Measurements from ENCODE around the gene ATOSB.

The ATOSB gene

DNA sequence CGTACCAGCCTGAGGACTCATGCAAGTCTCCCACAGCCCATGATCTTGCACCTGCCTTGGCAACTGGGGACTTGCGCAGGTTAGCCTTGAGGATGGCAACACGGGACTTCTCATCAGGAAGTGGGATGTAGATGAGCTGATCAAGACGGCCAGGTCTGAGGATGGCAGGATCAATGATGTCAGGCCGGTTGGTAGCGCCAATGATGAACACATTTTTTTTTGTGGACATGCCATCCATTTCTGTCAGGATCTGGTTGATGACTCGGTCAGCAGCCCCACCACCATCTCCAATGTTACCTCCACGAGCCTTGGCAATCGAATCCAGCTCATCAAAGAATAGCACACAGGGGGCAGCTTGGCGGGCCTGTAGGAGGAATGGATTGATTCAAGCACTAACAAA is 56.2 kb downstream of the ATOSB start:
- no peaks in the 10 kb centered on the region for H3K27me3 ChIP-seq (ENCODE audit: control insufficient read depth, low read length)
- no peaks in the 10 kb centered on the region for H3K9me2 ChIP-seq (replicated peaks; ENCODE audit: control insufficient read depth, low read length)
- H4K20me1 ChIP-seq (ENCODE audit: control insufficient read depth, insufficient read depth, low read depth, low read length): no peaks in the 10 kb centered on the region
- no peak overlapping the region for H3K27ac ChIP-seq (ENCODE audit: low read depth, low read length)
- H3K4me1 ChIP-seq (ENCODE audit: control insufficient read depth, low read length): no peaks in the 10 kb centered on the region
- H3K9me3 ChIP-seq (ENCODE audit: control insufficient read depth, insufficient read depth, low read length): no peaks in the 10 kb centered on the region
- TF ChIP-seq CTCF (IDR thresholded peaks at IDR 0.05; ENCODE audit: low read depth, low read length, poor library complexity, severe bottlenecking) (no peak), EZH2phosphoT487 (IDR thresholded peaks at IDR 0.05; ENCODE audit: borderline replicate concordance, low read length) (no peak)
- peaks cover 97% of the 10 kb centered on the region for H3K36me3 ChIP-seq (ENCODE audit: control insufficient read depth, low read length)
- H3K79me2 ChIP-seq (ENCODE audit: control insufficient read depth, low read length): no peaks in the 10 kb centered on the region; the same call in 1 of the 2 replicates
- no peak overlapping the region for H3K4me2 ChIP-seq (ENCODE audit: low read length)
- peaks cover 7% of the 10 kb centered on the region; the same call in 1 of the 2 replicates for H3F3A ChIP-seq (ENCODE audit: control insufficient read depth, insufficient read depth)
- H3K4me3 ChIP-seq (ENCODE audit: low read length): no peak overlapping the region

- Histone ChIP-seq H4K20me1 (ENCODE audit: control insufficient read depth, insufficient read depth, low read depth, low read length) (no peaks in the 10 kb centered on the region), H3K27me3 (ENCODE audit: control insufficient read depth, low read length) (no peaks in the 10 kb centered on the region), H3K36me3 (ENCODE audit: control insufficient read depth, low read length) (peaks cover 77% of the 10 kb centered on the region), H3K79me2 (ENCODE audit: control insufficient read depth, low read length) (no peaks in the 10 kb centered on the region), H3K9me3 (ENCODE audit: control insufficient read depth, insufficient read depth, low read length) (no peaks in the 10 kb centered on the region), H3K4me3 (ENCODE audit: low read length) (no peak overlapping the region), H3F3A (ENCODE audit: control insufficient read depth, insufficient read depth) (peaks cover 7% of the 10 kb centered on the region; the same call in 1 of the 2 replicates), H3K27ac (ENCODE audit: low read depth, low read length) (no peak overlapping the region), H3K4me2 (ENCODE audit: low read length) (no peak overlapping the region), H3K4me1 (ENCODE audit: control insufficient read depth, low read length) (no peaks in the 10 kb centered on the region), H3K9me2 (replicated peaks; ENCODE audit: control insufficient read depth, low read length) (no peaks in the 10 kb centered on the region)
- TF ChIP-seq CTCF (IDR thresholded peaks at IDR 0.05; ENCODE audit: low read depth, low read length, poor library complexity, severe bottlenecking) (no peak), EZH2phosphoT487 (IDR thresholded peaks at IDR 0.05; ENCODE audit: borderline replicate concordance, low read length) (no peak)
These were observed 58.4 kb downstream of the ATOSB start for GRCh38 chr9:35057271-35057620.

GRCh38 chr9:35056571-35057270 is 58.9 kb downstream of the ATOSB start:
- no peaks in the 10 kb centered on the region for H4K20me1 ChIP-seq (ENCODE audit: control insufficient read depth, insufficient read depth, low read depth, low read length)
- H3K79me2 ChIP-seq (ENCODE audit: control insufficient read depth, low read length): no peaks in the 10 kb centered on the region
- H3K27me3 ChIP-seq (ENCODE audit: control insufficient read depth, low read length): no peaks in the 10 kb centered on the region
- peaks cover 72% of the 10 kb centered on the region for H3K36me3 ChIP-seq (ENCODE audit: control insufficient read depth, low read length)
- no peaks in the 10 kb centered on the region for H3K9me3 ChIP-seq (ENCODE audit: control insufficient read depth, insufficient read depth, low read length)
- H3K4me3 ChIP-seq (ENCODE audit: low read length): no peak overlapping the region
- no peak overlapping the region for H3K27ac ChIP-seq (ENCODE audit: low read depth, low read length)
- no peak overlapping the region for H3K4me2 ChIP-seq (ENCODE audit: low read length)
- peaks cover 7% of the 10 kb centered on the region; the same call in 1 of the 2 replicates for H3F3A ChIP-seq (ENCODE audit: control insufficient read depth, insufficient read depth)
- TF ChIP-seq EZH2phosphoT487 (IDR thresholded peaks at IDR 0.05; ENCODE audit: borderline replicate concordance, low read length) (no peak), CTCF (IDR thresholded peaks at IDR 0.05; ENCODE audit: low read depth, low read length, poor library complexity, severe bottlenecking) (no peak)
- no peaks in the 10 kb centered on the region for H3K4me1 ChIP-seq (ENCODE audit: control insufficient read depth, low read length)
- H3K9me2 ChIP-seq (replicated peaks; ENCODE audit: control insufficient read depth, low read length): no peaks in the 10 kb centered on the region
